Heart right ventricle (tissue), 16 donors: ENCODE measurements around the gene CHRD. TPM values are rescaled to one million over a fixed set of nuclear protein-coding genes. Genes with fewer than 3 reads are reported as not detected.
"Not testable (repeated sequence)": the region's sequence is repeated elsewhere in the genome, so short reads cannot be mapped to it uniquely, and the experiment has no call there.

ENCODE experiments used
- ATAC-seq, 8 donors: fragments of 200-7000 bp; cut with Tn5 transposase; one replicate each; pipeline ENCODE4 v1.9.1; 2020; ENCODE audit warnings: mild to moderate bottlenecking in 8 of 8, moderate library complexity in 8 of 8, moderate number of reproducible peaks in 1 of 8
- DNase-seq, 2 donors: peaks; one replicate each; pipeline ENCODE4 v3.0.0-alpha.2; 2020
- H3K27ac ChIP-seq, 10 donors: fragments of 200-600 bp; sonication (generic) in 2 of 10; one replicate each; pipeline versions ENCODE4 v1.5.0 to v1.8.0; 2020 to 2022; ENCODE audit warnings: mild to moderate bottlenecking in 3 of 10
- H3K27me3 ChIP-seq, 7 donors: fragments of 200-600 bp; one replicate each; pipeline ENCODE4 v1.8.0; 2021 to 2022; ENCODE audit warnings: mild to moderate bottlenecking in 2 of 7
- H3K36me3 ChIP-seq, 9 donors: fragments of 200-600 bp; sonication (generic) in 1 of 9; one replicate each; pipeline versions ENCODE4 v1.5.0 to v1.8.0; 2020 to 2022; ENCODE audit warnings: mild to moderate bottlenecking in 2 of 9
- H3K4me1 ChIP-seq, 9 donors: fragments of 200-600 bp; sonication (generic) in 1 of 9; one replicate each; pipeline versions ENCODE4 v1.5.0 to v1.8.0; 2020 to 2022; ENCODE audit warnings: mild to moderate bottlenecking in 4 of 9
- H3K4me3 ChIP-seq, 10 donors: fragments of 200-600 bp; sonication (generic) in 2 of 10; one replicate each; pipeline versions ENCODE4 v1.5.0 to v1.8.0; 2020 to 2022; ENCODE audit warnings: mild to moderate bottlenecking in 7 of 10, moderate library complexity in 2 of 10
- H3K9me3 ChIP-seq, 11 donors: fragments of 200-600 bp in 10 of 11; sonication (generic) in 2 of 11; one replicate each; pipeline versions ENCODE4 v1.5.0 to v1.8.0; 2013 to 2022; ENCODE audit warnings: mild to moderate bottlenecking in 2 of 11, control low read depth in 1 of 11, moderate library complexity in 1 of 11
- CTCF ChIP-seq, 9 donors: fragments of 200-600 bp; sonication (generic) in 2 of 9; IDR thresholded peaks; one replicate each; pipeline versions ENCODE4 v1.5.0 to v1.8.0; 2021 to 2022; ENCODE audit warnings: antibody characterized with exemption in 9 of 9, mild to moderate bottlenecking in 5 of 9, moderate library complexity in 1 of 9
- WGBS, 2 donors: extraction: QIAGEN DNeasy Blood & Tissue Kit; methylation state at CpG; one replicate each; pipeline ENCODE4 v1.1.7; 2013; ENCODE audit warnings: inconsistent platforms in 1 of 2; 5-methylcytosine and 5-hydroxymethylcytosine counted together
- intact Hi-C, 10 donors: fragments of 100-400 bp; cut with DNase I; formaldehyde crosslinking; loops; one replicate each; pipeline versions ENCODE4 v1.11.1 to v1.14.2; 2022
- polyA plus RNA-seq, 2 donors: library from polyadenylated mRNA; stranded (reverse); fragments of 200-250 nt; gene quantifications; one replicate each; pipeline ENCODE4 v1.2.3, GENCODE V29; 2013
- total RNA-seq, 10 donors: library from RNA; stranded (reverse); fragmentation: NEBNext Ultra II Directional in 3 of 10; extraction: Animal tissue kit (Norgen Biotek cat#: 25700) in 3 of 10; gene quantifications; one replicate each; pipeline versions ENCODE4 v1.2.1 to v1.2.4, GENCODE V29; 2021 to 2023
- donor health status: Arrhythmogenic right ventricular cardiomyopathy.
- donor health status: ischemic (EF 13 %, LVEDD 7.1; RV severe dilation, severe dysfunction).
- donor health status: healthy with polysubstance abuse.
- donor health status: DM: no; HTN: yes; CAD: no.
- donor health status: DM: no; HTN: no; CAD: no.
- donor health status: ischemic (EF 25% LVEDD 6.9; RV normal size, moderate dysfunction).
- donor health status: ischemic (EF 25% LVEDD 5.7; RV mildly dilated, moderate dysfunction).
- donor health status: healthy.
- donor health status: DM: yes; HTN: yes; CAD: no.
- donor health status: Ischemic cardiomyopathy.
- donor health status: ischemic (EF 35%, LVEDD 5.7; RV mildly dilated, moderate dysfunction).
- donor health status: nonischemic (EF 11% LVEDD 7.7; RV severe dilation, severe dysfunction).
- donor health status: DM: yes; HTN: yes; CAD: no.
- donor health status: PGD.
- donor health status: ischemic (EF 29% LVEDD 5.4; RV normal size, mild dysfunction).
- donor health status: nonischemic (EF 23%, LVEDD 6.1; RV moderate dilation, normal function).

The CHRD gene
- total and polyA plus RNA-seq, 12 donors = 1.4 to 17.3 (median 3.9) TPM

- ATAC-seq = no peak
- no peaks in the 10 kb centered on the region for H3K27me3 ChIP-seq
- H3K9me3 ChIP-seq = no peaks in the 10 kb centered on the region
- H3K4me3 ChIP-seq = peak overlapping the region in 9 of 10 donors; percentile 5 to 96 (median 82)
- TF ChIP-seq CTCF (IDR thresholded peaks at IDR 0.05) = no peak
- H3K4me1 ChIP-seq = peaks cover 18 to 60% (median 41%) of the 10 kb centered on the region in 9 donors
- intact Hi-C loops = loop anchor here in 2 of 10 donors (2.0 to 10.0 kb wide), 2 partner anchors 24 to 154 kb away; partner anchors contain the start of genes ABCF3 (in 1 of the 2) and EIF4G1 (in 1 of the 2)
- H3K36me3 ChIP-seq = peaks cover 0 to 49% (median 31%) of the 10 kb centered on the region in 9 donors
- WGBS, 2 donors = 42 to 45% methylated on average over 8 of the region's 8 CpGs
- DNase-seq = no peak
- peak overlapping the region; percentile 81 to 99 (median 96) for H3K27ac ChIP-seq
These were observed 40.9 kb upstream of the CHRD start for GRCh38 chr3:184339001-184339400.

- Histone ChIP-seq H3K4me1 (peaks cover 18 to 60% (median 41%) of the 10 kb centered on the region in 9 donors), H3K4me3 (peak overlapping the region in 1 of 10 donors; percentile 86), H3K27ac (peak overlapping the region in 3 of 10 donors; percentile 96 to 97 (median 97)), H3K36me3 (peaks cover 0 to 49% (median 35%) of the 10 kb centered on the region in 9 donors)
- DNase-seq, ATAC-seq, H3K27me3 ChIP-seq, H3K9me3 ChIP-seq: not testable (repeated sequence)
- intact Hi-C loops = loop anchor here in 2 of 10 donors (2.0 to 10.0 kb wide), 2 partner anchors 25 to 155 kb away; partner anchors contain the start of genes ABCF3 (in 1 of the 2) and EIF4G1 (in 1 of the 2)
- WGBS, 2 donors = 90 to 94% methylated on average over 19 of the region's 19 CpGs
These were observed 40.3 kb upstream of the CHRD start for GRCh38 chr3:184339451-184340135.

- Histone ChIP-seq H3K27me3 (no peaks in the 10 kb centered on the region), H3K4me1 (peaks cover 15 to 57% (median 39%) of the 10 kb centered on the region in 9 donors), H3K9me3 (no peaks in the 10 kb centered on the region), H3K4me3 (no peak overlapping the region), H3K27ac (no peak overlapping the region), H3K36me3 (peaks cover 0 to 56% (median 34%) of the 10 kb centered on the region in 9 donors)
- DNase-seq (no peak), ATAC-seq (no peak)
- intact Hi-C loops = no loop called here
- 91 to 95% methylated on average over 7 of the region's 7 CpGs for WGBS, 2 donors
- no peak for TF ChIP-seq CTCF (IDR thresholded peaks at IDR 0.05)
These were observed 37.9 kb upstream of the CHRD start for GRCh38 chr3:184341925-184342324.

- H3K27ac ChIP-seq = no peak overlapping the region
- TF ChIP-seq CTCF (IDR thresholded peaks at IDR 0.05) = no peak
- peaks cover 6 to 42% (median 24%) of the 10 kb centered on the region in 9 donors for H3K4me1 ChIP-seq
- 61 to 64% methylated on average over 5 of the region's 5 CpGs for WGBS, 2 donors
- ATAC-seq (no peak), DNase-seq (no peak)
- H3K9me3 ChIP-seq = no peaks in the 10 kb centered on the region
- intact Hi-C loops = no loop called here
- no peaks in the 10 kb centered on the region for H3K27me3 ChIP-seq
- no peak overlapping the region for H3K4me3 ChIP-seq
- peaks cover 0 to 58% (median 34%) of the 10 kb centered on the region in 9 donors for H3K36me3 ChIP-seq
These were observed 36.5 kb upstream of the CHRD start for GRCh38 chr3:184343200-184343876.
